HepG2 (cell line): ENCODE measurements around the gene SPHK1. TPM values are rescaled to one million over a fixed set of nuclear protein-coding genes. Genes with fewer than 3 reads are reported as not detected.

Experiments
- CENPX ChIP-seq: sonication (generic); formaldehyde crosslinking; IDR thresholded peaks from 2 replicates; pipeline ENCODE4 v1.9.0; 2021; ENCODE audit warnings: mild to moderate bottlenecking, missing genetic modification reagents, moderate library complexity
- FOXA1 ChIP-seq, 2 experiments: fragments of 450-650 bp in 1 of 2; sonication (generic) in 1 of 2; formaldehyde crosslinking in 1 of 2; IDR thresholded peaks; 2 replicates each; pipeline versions ENCODE4 v1.4.0 to v1.6.1; 2016 to 2020; ENCODE audit warnings: missing genetic modification reagents in 1 of 2
- FOXM1 ChIP-seq: sonication (generic); formaldehyde crosslinking; IDR thresholded peaks from 2 replicates; pipeline ENCODE4 v1.5.0; 2020; ENCODE audit warnings: missing genetic modification reagents
- KAT8 ChIP-seq: IDR thresholded peaks from 2 replicates; pipeline ENCODE4 v1.6.1; 2016; ENCODE audit warnings: missing genetic modification reagents, missing compliant biosample characterization
- MTA1 ChIP-seq: sonication (generic); formaldehyde crosslinking; IDR thresholded peaks from 2 replicates; pipeline ENCODE4 v1.4.0; 2020; ENCODE audit warnings: missing genetic modification reagents, mild to moderate bottlenecking, borderline replicate concordance
- PAXIP1 ChIP-seq: sonication (generic); formaldehyde crosslinking; conservative IDR thresholded peaks from 2 replicates; pipeline ENCODE4 v1.4.0; 2020; ENCODE audit warnings: mild to moderate bottlenecking, missing genetic modification reagents, moderate library complexity
- PHF21A ChIP-seq: sonication (generic); formaldehyde crosslinking; IDR thresholded peaks from 2 replicates; pipeline ENCODE4 v1.5.0; 2020; ENCODE audit warnings: mild to moderate bottlenecking, missing genetic modification reagents
- SP5 ChIP-seq: IDR thresholded peaks from 2 replicates; pipeline ENCODE4 v1.6.1; 2016; ENCODE audit warnings: low read depth, borderline replicate concordance
- THAP9 ChIP-seq: sonication (generic); formaldehyde crosslinking; IDR thresholded peaks from 2 replicates; pipeline ENCODE4; 2020; ENCODE audit warnings: missing genetic modification reagents, mild to moderate bottlenecking, borderline replicate concordance
- ZBTB38 ChIP-seq: sonication (generic); formaldehyde crosslinking; IDR thresholded peaks from 2 replicates; pipeline ENCODE4 v1.5.1; 2020; ENCODE audit warnings: mild to moderate bottlenecking, missing genetic modification reagents
- ZC3H4 ChIP-seq: sonication (generic); formaldehyde crosslinking; IDR thresholded peaks from 2 replicates; pipeline ENCODE4 v1.4.0; 2020; ENCODE audit warnings: missing genetic modification reagents, borderline replicate concordance
- ZNF326 ChIP-seq: sonication (generic); formaldehyde crosslinking; IDR thresholded peaks from 2 replicates; pipeline ENCODE4 v1.4.0; 2020; ENCODE audit warnings: missing genetic modification reagents, borderline replicate concordance
- ZNF501 ChIP-seq: sonication (generic); formaldehyde crosslinking; IDR thresholded peaks from 2 replicates; pipeline ENCODE4 v1.5.1; 2020; ENCODE audit warnings: mild to moderate bottlenecking, moderate library complexity, missing genetic modification reagents
- polyA plus RNA-seq, 8 experiments: library from polyadenylated mRNA; depleted of rRNA in 3 of 8; stranded (reverse) in 7 of 8; unstranded in 1 of 8; fragments of >200 nt; fragmentation: Illumina TruSeq in 4 of 8; extraction: Trizol in 4 of 8; gene quantifications; 2 replicates each; pipeline versions ENCODE4 v1.2.1 to v1.2.3, GENCODE V29; 2011 to 2016; ENCODE audit warnings: low read depth in 4 of 8, missing spikeins in 1 of 8, mixed read lengths in 1 of 8; ENCODE audit not compliant: insufficient read depth in 1 of 8
- total RNA-seq, 5 experiments: library from RNA; depleted of rRNA; stranded (reverse); fragments of >200 nt; fragmentation: Illumina TruSeq; extraction: Trizol; gene quantifications; 2 replicates each; pipeline ENCODE4 v1.2.3, GENCODE V29; 2016; ENCODE audit warnings: low read depth in 1 of 5
- TF ChIP-seq, protein P1 (sequence below): sonication (generic); formaldehyde crosslinking; IDR thresholded peaks from 2 replicates; pipeline ENCODE4 v1.5.0; 2020; ENCODE audit warnings: missing genetic modification reagents
- TF ChIP-seq, protein P2 (sequence below): sonication (generic); formaldehyde crosslinking; IDR thresholded peaks from 2 replicates; pipeline ENCODE4 v1.4.0; 2020; ENCODE audit warnings: missing genetic modification reagents, mild to moderate bottlenecking, borderline replicate concordance
- TF ChIP-seq, protein P3 (sequence below): sonication (generic); formaldehyde crosslinking; IDR thresholded peaks from 2 replicates; pipeline ENCODE4 v1.4.0; 2020; ENCODE audit warnings: missing genetic modification reagents, borderline replicate concordance

SPHK1 gene
- total and polyA plus RNA-seq, 2 of the 13 experiments (the other 11 are each of a cell fraction or from before 2014, with no cell fraction given), result 129 to 160 TPM

GRCh38 chr17:76345377-76345974 is 38.9 kb upstream of the SPHK1 start (continued):
- TF ChIP-seq THAP9 (CRISPR knock-in tag) (peak; percentile 56; the same call in 1 of the 2 replicates), ZBTB38 (peak; percentile 76), FOXM1 (CRISPR knock-in tag) (no peak), FOXA1 (IDR thresholded peaks at IDR 0.05) (no peak), FOXA1 (CRISPR knock-in tag; IDR thresholded peaks at IDR 0.05) (no peak), ZNF326 (no peak), KAT8 (CRISPR knock-in tag) (no peak; the same call in 1 of the 2 replicates), ZNF501 (CRISPR knock-in tag) (no peak), ZC3H4 (CRISPR knock-in tag) (no peak), CENPX (CRISPR knock-in tag) (no peak), MTA1 (CRISPR knock-in tag) (0 out of 2 replicates have a peak, but pooled peaks have one; percentile 48), PAXIP1 (CRISPR knock-in tag) (peak; percentile 40; the same call in 1 of the 2 replicates), PHF21A (peak; percentile 69), SP5 (0 out of 2 replicates have a peak, but pooled peaks have one; percentile 39)
- TF ChIP-seq, protein P1, sequence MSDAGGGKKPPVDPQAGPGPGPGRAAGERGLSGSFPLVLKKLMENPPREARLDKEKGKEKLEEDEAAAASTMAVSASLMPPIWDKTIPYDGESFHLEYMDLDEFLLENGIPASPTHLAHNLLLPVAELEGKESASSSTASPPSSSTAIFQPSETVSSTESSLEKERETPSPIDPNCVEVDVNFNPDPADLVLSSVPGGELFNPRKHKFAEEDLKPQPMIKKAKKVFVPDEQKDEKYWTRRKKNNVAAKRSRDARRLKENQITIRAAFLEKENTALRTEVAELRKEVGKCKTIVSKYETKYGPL (CRISPR knock-in tag), result no peak
- TF ChIP-seq, protein P2, sequence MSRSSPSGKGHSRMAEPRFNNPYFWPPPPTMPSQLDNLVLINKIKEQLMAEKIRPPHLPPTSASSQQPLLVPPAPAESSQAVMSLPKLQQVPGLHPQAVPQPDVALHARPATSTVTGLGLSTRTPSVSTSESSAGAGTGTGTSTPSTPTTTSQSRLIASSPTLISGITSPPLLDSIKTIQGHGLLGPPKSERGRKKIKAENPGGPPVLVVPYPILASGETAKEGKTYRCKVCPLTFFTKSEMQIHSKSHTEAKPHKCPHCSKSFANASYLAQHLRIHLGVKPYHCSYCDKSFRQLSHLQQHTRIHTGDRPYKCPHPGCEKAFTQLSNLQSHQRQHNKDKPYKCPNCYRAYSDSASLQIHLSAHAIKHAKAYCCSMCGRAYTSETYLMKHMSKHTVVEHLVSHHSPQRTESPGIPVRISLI (CRISPR knock-in tag), result peak; percentile 97
- TF ChIP-seq, protein P3, sequence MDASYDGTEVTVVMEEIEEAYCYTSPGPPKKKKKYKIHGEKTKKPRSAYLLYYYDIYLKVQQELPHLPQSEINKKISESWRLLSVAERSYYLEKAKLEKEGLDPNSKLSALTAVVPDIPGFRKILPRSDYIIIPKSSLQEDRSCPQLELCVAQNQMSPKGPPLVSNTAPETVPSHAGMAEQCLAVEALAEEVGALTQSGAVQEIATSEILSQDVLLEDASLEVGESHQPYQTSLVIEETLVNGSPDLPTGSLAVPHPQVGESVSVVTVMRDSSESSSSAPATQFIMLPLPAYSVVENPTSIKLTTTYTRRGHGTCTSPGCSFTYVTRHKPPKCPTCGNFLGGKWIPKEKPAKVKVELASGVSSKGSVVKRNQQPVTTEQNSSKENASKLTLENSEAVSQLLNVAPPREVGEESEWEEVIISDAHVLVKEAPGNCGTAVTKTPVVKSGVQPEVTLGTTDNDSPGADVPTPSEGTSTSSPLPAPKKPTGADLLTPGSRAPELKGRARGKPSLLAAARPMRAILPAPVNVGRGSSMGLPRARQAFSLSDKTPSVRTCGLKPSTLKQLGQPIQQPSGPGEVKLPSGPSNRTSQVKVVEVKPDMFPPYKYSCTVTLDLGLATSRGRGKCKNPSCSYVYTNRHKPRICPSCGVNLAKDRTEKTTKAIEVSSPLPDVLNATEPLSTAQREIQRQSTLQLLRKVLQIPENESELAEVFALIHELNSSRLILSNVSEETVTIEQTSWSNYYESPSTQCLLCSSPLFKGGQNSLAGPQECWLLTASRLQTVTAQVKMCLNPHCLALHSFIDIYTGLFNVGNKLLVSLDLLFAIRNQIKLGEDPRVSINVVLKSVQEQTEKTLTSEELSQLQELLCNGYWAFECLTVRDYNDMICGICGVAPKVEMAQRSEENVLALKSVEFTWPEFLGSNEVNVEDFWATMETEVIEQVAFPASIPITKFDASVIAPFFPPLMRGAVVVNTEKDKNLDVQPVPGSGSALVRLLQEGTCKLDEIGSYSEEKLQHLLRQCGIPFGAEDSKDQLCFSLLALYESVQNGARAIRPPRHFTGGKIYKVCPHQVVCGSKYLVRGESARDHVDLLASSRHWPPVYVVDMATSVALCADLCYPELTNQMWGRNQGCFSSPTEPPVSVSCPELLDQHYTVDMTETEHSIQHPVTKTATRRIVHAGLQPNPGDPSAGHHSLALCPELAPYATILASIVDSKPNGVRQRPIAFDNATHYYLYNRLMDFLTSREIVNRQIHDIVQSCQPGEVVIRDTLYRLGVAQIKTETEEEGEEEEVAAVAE (CRISPR knock-in tag), result no peak
